Glomerular endothelial cell (primary cell): ENCODE results near the gene CCSER1. TPM values are rescaled to one million over a fixed set of nuclear protein-coding genes. Genes with fewer than 3 reads are reported as not detected.
A peak's percentile ranks its signal among the peaks of the same experiment; 100 is the strongest.
"Not testable (repeated sequence)": the region's sequence is repeated elsewhere in the genome, so short reads cannot be mapped to it uniquely, and the experiment has no call there.

Source experiments
- DNase-seq: peaks from one replicate; pipeline ENCODE4 v3.0.0-alpha.2; 2011; ENCODE audit warnings: low read depth, low spot score; ENCODE audit errors: extremely low read depth
- total RNA-seq: library from RNA; depleted of rRNA; stranded (reverse); fragments of >200 nt; gene quantifications from 2 replicates; pipeline ENCODE4 v1.2.3, GENCODE V29; 2015

The CCSER1 gene
- total RNA-seq, 1 donor from 2014 or later = 0.35 TPM

- no peak for DNase-seq
Observed at GRCh38 chr4:91317434-91317833, 1190.2 kb downstream of the CCSER1 start.

- DNase-seq = no peak
Observed at GRCh38 chr4:91319556-91320268, 1192.5 kb downstream of the CCSER1 start.

- no peak for DNase-seq
Observed at GRCh38 chr4:91322961-91323360, 1195.8 kb downstream of the CCSER1 start.

GRCh38 chr4:91325495-91325894 is 1198.3 kb downstream of the CCSER1 start:
- DNase-seq = peak; percentile 31

- not testable (repeated sequence) for DNase-seq
Observed at GRCh38 chr4:91326167-91326566, 1199.0 kb downstream of the CCSER1 start.

- no peak for DNase-seq
Observed at GRCh38 chr4:91330555-91331137, 1203.5 kb downstream of the CCSER1 start.

- no peak for DNase-seq
Observed at GRCh38 chr4:91340822-91341221, 1213.6 kb downstream of the CCSER1 start.

- DNase-seq = no peak
Observed at GRCh38 chr4:91345632-91346031, 1218.4 kb downstream of the CCSER1 start.

GRCh38 chr4:91356496-91356895 is 1229.3 kb downstream of the CCSER1 start:
- not testable (repeated sequence) for DNase-seq

- DNase-seq = not testable (repeated sequence)
Observed at GRCh38 chr4:91358016-91358415, 1230.8 kb downstream of the CCSER1 start.

GRCh38 chr4:91358621-91359020 is 1231.4 kb downstream of the CCSER1 start:
- DNase-seq = not testable (repeated sequence)

GRCh38 chr4:91359041-91360031 is 1232.1 kb downstream of the CCSER1 start:
- DNase-seq = no peak

GRCh38 chr4:91362125-91362524 is 1234.9 kb downstream of the CCSER1 start:
- DNase-seq = no peak

- no peak for DNase-seq
Observed at GRCh38 chr4:91366554-91366953, 1239.4 kb downstream of the CCSER1 start.

- DNase-seq = no peak
Observed at GRCh38 chr4:91369116-91369515, 1241.9 kb downstream of the CCSER1 start.

- no peak for DNase-seq
Observed at GRCh38 chr4:91373546-91373945, 1246.4 kb downstream of the CCSER1 start.

- DNase-seq = not testable (repeated sequence)
Observed at GRCh38 chr4:91405431-91405830, 1278.2 kb downstream of the CCSER1 start.

- no peak for DNase-seq
Observed at GRCh38 chr4:91422011-91422410, 1294.8 kb downstream of the CCSER1 start.

- DNase-seq = no peak
Observed at GRCh38 chr4:91426725-91427124, 1299.5 kb downstream of the CCSER1 start.

GRCh38 chr4:91427171-91427570 is 1300.0 kb downstream of the CCSER1 start:
- DNase-seq = no peak

GRCh38 chr4:91434631-91435030 is 1307.4 kb downstream of the CCSER1 start:
- DNase-seq = no peak
